ENCODE data around the gene CXCL13. TPM values are rescaled to one million over a fixed set of nuclear protein-coding genes. Genes with fewer than 3 reads are reported as not detected.

The CXCL13 gene
- total RNA-seq, 1 donor: under 0.01 TPM

- no peak for TF ChIP-seq CTCF (IDR thresholded peaks at IDR 0.05; ENCODE audit: insufficient read depth, low read depth, low read length)
- H3K4me3 ChIP-seq (ENCODE audit: low read depth, low read length): no peak overlapping the region
- DNase-seq (ENCODE audit: low read depth): no peak
Measured at GRCh38 chr4:77621254-77621653, 15.6 kb downstream of the CXCL13 start.

GRCh38 chr4:77623091-77623490, 17.5 kb downstream of the CXCL13 start:
- DNase-seq (ENCODE audit: low read depth): no peak
- no peak overlapping the region for H3K4me3 ChIP-seq (ENCODE audit: low read depth, low read length)
- TF ChIP-seq CTCF (IDR thresholded peaks at IDR 0.05; ENCODE audit: insufficient read depth, low read depth, low read length): no peak

GRCh38 chr4:77624213-77624612, 18.6 kb downstream of the CXCL13 start:
- no peak for DNase-seq (ENCODE audit: low read depth)
- no peak for TF ChIP-seq CTCF (IDR thresholded peaks at IDR 0.05; ENCODE audit: insufficient read depth, low read depth, low read length)
- H3K4me3 ChIP-seq (ENCODE audit: low read depth, low read length): no peak overlapping the region

GRCh38 chr4:77625485-77625884, 19.9 kb downstream of the CXCL13 start:
- no peak for TF ChIP-seq CTCF (IDR thresholded peaks at IDR 0.05; ENCODE audit: insufficient read depth, low read depth, low read length)
- DNase-seq (ENCODE audit: low read depth): no peak
- no peak overlapping the region for H3K4me3 ChIP-seq (ENCODE audit: low read depth, low read length)

GRCh38 chr4:77629885-77630284, 24.3 kb downstream of the CXCL13 start:
- no peak for DNase-seq (ENCODE audit: low read depth)
- no peak for TF ChIP-seq CTCF (IDR thresholded peaks at IDR 0.05; ENCODE audit: insufficient read depth, low read depth, low read length)
- H3K4me3 ChIP-seq (ENCODE audit: low read depth, low read length): no peak overlapping the region

GRCh38 chr4:77631276-77631675, 25.7 kb downstream of the CXCL13 start:
- TF ChIP-seq CTCF (IDR thresholded peaks at IDR 0.05; ENCODE audit: insufficient read depth, low read depth, low read length): no peak
- no peak for DNase-seq (ENCODE audit: low read depth)
- no peak overlapping the region for H3K4me3 ChIP-seq (ENCODE audit: low read depth, low read length)

- no peak overlapping the region for H3K4me3 ChIP-seq (ENCODE audit: low read depth, low read length)
- no peak for DNase-seq (ENCODE audit: low read depth)
Measured at GRCh38 chr4:77634132-77634785, 28.6 kb downstream of the CXCL13 start.

More at GRCh38 chr4:77634132-77634785, 28.6 kb downstream of the CXCL13 start:
- TF ChIP-seq CTCF (IDR thresholded peaks at IDR 0.05; ENCODE audit: insufficient read depth, low read depth, low read length): no peak

All from fibroblast of villous mesenchyme (primary cell).